Measurements from ENCODE around the gene PAPPA2. TPM values are rescaled to one million over a fixed set of nuclear protein-coding genes. Genes with fewer than 3 reads are reported as not detected.
"Not testable (repeated sequence)": the region's sequence is repeated elsewhere in the genome, so short reads cannot be mapped to it uniquely, and the experiment has no call there.

The PAPPA2 gene, protein sequence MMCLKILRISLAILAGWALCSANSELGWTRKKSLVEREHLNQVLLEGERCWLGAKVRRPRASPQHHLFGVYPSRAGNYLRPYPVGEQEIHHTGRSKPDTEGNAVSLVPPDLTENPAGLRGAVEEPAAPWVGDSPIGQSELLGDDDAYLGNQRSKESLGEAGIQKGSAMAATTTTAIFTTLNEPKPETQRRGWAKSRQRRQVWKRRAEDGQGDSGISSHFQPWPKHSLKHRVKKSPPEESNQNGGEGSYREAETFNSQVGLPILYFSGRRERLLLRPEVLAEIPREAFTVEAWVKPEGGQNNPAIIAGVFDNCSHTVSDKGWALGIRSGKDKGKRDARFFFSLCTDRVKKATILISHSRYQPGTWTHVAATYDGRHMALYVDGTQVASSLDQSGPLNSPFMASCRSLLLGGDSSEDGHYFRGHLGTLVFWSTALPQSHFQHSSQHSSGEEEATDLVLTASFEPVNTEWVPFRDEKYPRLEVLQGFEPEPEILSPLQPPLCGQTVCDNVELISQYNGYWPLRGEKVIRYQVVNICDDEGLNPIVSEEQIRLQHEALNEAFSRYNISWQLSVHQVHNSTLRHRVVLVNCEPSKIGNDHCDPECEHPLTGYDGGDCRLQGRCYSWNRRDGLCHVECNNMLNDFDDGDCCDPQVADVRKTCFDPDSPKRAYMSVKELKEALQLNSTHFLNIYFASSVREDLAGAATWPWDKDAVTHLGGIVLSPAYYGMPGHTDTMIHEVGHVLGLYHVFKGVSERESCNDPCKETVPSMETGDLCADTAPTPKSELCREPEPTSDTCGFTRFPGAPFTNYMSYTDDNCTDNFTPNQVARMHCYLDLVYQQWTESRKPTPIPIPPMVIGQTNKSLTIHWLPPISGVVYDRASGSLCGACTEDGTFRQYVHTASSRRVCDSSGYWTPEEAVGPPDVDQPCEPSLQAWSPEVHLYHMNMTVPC (N-terminal part only)
- total RNA-seq = 0.25 to 1.00 TPM (median 0.32 TPM) in 3 replicates

- Mint-ChIP-seq H3K27me3 (ENCODE audit: low read depth) (no peaks in the 10 kb centered on the region), H3K36me3 (no peaks in the 10 kb centered on the region), H3K27ac (no peak within 1 kb of the TSS), H3K9me3 (peaks cover 8% of the 10 kb centered on the region), H3K4me1 (no peaks in the 10 kb centered on the region), H3K4me3 (no peak within 1 kb of the TSS)
- TF ChIP-seq, protein P1, sequence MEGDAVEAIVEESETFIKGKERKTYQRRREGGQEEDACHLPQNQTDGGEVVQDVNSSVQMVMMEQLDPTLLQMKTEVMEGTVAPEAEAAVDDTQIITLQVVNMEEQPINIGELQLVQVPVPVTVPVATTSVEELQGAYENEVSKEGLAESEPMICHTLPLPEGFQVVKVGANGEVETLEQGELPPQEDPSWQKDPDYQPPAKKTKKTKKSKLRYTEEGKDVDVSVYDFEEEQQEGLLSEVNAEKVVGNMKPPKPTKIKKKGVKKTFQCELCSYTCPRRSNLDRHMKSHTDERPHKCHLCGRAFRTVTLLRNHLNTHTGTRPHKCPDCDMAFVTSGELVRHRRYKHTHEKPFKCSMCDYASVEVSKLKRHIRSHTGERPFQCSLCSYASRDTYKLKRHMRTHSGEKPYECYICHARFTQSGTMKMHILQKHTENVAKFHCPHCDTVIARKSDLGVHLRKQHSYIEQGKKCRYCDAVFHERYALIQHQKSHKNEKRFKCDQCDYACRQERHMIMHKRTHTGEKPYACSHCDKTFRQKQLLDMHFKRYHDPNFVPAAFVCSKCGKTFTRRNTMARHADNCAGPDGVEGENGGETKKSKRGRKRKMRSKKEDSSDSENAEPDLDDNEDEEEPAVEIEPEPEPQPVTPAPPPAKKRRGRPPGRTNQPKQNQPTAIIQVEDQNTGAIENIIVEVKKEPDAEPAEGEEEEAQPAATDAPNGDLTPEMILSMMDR (IDR thresholded peaks at IDR 0.05; ENCODE audit: unreplicated experiment) = no peak
- no peak for DNase-seq (ENCODE audit: low spot score in 2 of 2, unreplicated experiment in 2 of 2)
Observed at GRCh38 chr1:176462674-176463378, at the start of gene PAPPA2. Gene PAPPA2, plus strand, starts transcription at chr1:176463175. Its CDS starts 93,148 bp downstream, at chr1:176556323.

GRCh38 chr1:176416777-176417176 is 46.2 kb upstream of the PAPPA2 start:
- DNase-seq (ENCODE audit: low spot score in 2 of 2, unreplicated experiment in 2 of 2) = no peak
- TF ChIP-seq, protein P1 (IDR thresholded peaks at IDR 0.05; ENCODE audit: unreplicated experiment) = no peak
- no peaks in the 10 kb centered on the region for H3K36me3 Mint-ChIP-seq
- H3K4me3 Mint-ChIP-seq = no peak overlapping the region
- H3K9me3 Mint-ChIP-seq = peaks cover 6% of the 10 kb centered on the region
- peaks cover 2% of the 10 kb centered on the region for H3K27me3 Mint-ChIP-seq (ENCODE audit: low read depth)
- no peak overlapping the region for H3K27ac Mint-ChIP-seq
- H3K4me1 Mint-ChIP-seq = no peaks in the 10 kb centered on the region

DNA sequence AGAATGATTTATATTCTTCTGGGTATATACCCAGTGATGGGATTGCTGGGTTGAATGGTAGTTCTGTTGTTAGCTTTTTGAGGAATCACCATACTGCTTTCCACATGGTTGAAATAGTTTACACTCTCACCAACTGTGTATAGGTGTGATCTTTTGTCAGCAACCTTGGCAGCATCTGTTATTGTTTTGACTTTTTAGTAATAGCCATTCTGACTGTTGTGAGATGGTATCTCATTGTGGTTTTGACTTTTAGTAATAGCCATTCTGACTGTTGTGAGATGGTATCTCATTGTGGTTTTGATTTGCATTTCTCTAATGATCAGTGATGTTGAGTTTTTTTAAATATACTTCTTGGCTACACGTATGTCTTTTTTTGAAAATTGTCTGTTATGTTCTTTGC is 43.4 kb upstream of the PAPPA2 start:
- not testable (repeated sequence) for H3K4me3 Mint-ChIP-seq; H3K27me3 Mint-ChIP-seq (ENCODE audit: low read depth); H3K36me3 Mint-ChIP-seq; H3K27ac Mint-ChIP-seq; H3K4me1 Mint-ChIP-seq; DNase-seq (ENCODE audit: low spot score in 2 of 2, unreplicated experiment in 2 of 2)
- H3K9me3 Mint-ChIP-seq = peaks cover 28% of the 10 kb centered on the region

- Mint-ChIP-seq H3K4me1 (no peaks in the 10 kb centered on the region), H3K27ac (no peak overlapping the region), H3K9me3 (peaks cover 6% of the 10 kb centered on the region), H3K27me3 (ENCODE audit: low read depth) (no peaks in the 10 kb centered on the region), H3K36me3 (no peaks in the 10 kb centered on the region), H3K4me3 (no peak overlapping the region)
- DNase-seq (ENCODE audit: low spot score in 2 of 2, unreplicated experiment in 2 of 2) = no peak
- TF ChIP-seq, protein P1 (IDR thresholded peaks at IDR 0.05; ENCODE audit: unreplicated experiment) = no peak
Observed at GRCh38 chr1:176434234-176434633, 28.7 kb upstream of the PAPPA2 start.

DNA sequence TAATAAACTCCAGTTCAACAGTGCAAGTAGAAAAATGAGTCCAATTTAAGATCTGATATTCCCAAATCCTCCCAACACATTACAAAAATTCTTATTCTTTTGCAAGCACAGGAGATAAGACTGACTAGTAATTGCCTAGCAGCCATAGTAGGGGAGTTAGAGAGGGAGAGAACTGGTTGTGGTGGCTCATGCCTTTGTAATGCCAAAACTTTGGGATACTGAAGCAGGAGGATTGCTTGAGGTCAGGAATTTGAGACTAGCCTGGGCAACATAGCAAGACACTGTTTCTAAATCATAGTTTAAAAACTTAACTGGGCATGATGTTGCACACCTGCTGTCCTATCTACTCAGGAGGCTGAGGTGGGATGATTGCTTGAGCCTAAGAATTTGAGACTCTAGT is 26.7 kb upstream of the PAPPA2 start:
- no peaks in the 10 kb centered on the region for H3K4me1 Mint-ChIP-seq
- H3K27me3 Mint-ChIP-seq (ENCODE audit: low read depth) = no peaks in the 10 kb centered on the region
- peaks cover 6% of the 10 kb centered on the region for H3K9me3 Mint-ChIP-seq
- TF ChIP-seq, protein P1 (IDR thresholded peaks at IDR 0.05; ENCODE audit: unreplicated experiment) = no peak
- H3K27ac Mint-ChIP-seq = no peak overlapping the region
- no peak overlapping the region for H3K4me3 Mint-ChIP-seq
- H3K36me3 Mint-ChIP-seq = no peaks in the 10 kb centered on the region
- no peak for DNase-seq (ENCODE audit: low spot score in 2 of 2, unreplicated experiment in 2 of 2)

Data from mesothelial cell of epicardium (in vitro differentiated cells).